ENCODE measurements around the gene NARF.
"Not testable (repeated sequence)": the region's sequence is repeated elsewhere in the genome, so short reads cannot be mapped to it uniquely, and the experiment has no call there.

Gene NARF

DNA sequence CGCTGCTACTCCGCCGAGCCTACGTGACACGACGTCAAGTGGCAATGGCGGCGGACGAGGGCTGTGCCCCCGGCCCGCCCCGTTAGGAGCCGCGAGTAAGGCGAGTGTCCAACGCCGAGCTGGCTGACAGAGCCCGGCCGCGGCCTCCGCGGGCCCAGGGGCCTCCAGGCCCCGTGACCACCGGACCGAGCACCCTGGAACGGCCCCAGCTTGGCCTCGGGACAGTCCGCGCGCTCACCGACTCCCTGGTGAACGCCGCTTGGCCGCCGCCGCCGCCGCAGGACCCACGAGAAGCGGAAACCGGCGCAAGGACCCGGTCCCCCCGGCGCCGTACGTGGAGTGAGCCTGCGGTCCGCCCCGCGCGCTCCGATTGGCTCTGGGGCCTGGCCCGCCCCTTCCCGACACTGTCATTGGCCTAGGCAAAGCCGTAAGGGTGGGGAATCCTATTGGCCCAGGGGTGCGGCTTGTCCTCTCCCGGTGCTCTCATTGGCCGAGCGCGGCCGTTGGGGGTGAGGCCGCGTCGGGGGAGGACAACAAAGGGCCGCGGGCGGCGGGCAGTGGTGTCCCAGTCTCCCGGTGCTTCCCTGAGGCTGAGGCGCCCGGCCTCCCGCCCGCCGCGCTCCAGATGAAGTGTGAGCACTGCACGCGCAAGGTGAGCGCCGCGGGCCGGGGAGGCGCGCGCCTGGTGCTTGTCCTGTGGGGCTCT is at the start of gene NARF:
NARF (plus strand) TSS at position 563 of the 706 bp plus-strand sequence; CDS start at position 626, 63 bp downstream.
- DNase-seq = peak; percentile 97

DNA sequence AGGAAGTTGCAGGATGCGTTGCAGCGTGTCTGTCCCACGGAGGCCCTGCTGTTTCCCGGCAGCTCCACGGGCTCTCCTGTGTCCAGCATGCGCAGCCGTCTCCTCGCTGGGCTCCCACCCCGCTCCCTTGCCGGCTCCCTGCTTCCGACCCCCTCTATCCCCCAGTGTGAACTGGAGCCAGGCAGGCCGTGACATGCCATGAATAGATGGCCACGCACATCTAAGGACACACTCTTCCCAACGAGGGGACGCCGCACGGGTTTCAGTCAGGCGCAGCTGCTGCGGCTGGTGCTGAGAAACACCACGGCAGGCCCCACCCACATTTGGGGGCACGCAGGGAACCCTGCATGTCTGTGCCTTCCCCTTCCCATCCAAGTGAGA is 49.6 kb upstream of the NARF start:
- no peak for DNase-seq

DNA sequence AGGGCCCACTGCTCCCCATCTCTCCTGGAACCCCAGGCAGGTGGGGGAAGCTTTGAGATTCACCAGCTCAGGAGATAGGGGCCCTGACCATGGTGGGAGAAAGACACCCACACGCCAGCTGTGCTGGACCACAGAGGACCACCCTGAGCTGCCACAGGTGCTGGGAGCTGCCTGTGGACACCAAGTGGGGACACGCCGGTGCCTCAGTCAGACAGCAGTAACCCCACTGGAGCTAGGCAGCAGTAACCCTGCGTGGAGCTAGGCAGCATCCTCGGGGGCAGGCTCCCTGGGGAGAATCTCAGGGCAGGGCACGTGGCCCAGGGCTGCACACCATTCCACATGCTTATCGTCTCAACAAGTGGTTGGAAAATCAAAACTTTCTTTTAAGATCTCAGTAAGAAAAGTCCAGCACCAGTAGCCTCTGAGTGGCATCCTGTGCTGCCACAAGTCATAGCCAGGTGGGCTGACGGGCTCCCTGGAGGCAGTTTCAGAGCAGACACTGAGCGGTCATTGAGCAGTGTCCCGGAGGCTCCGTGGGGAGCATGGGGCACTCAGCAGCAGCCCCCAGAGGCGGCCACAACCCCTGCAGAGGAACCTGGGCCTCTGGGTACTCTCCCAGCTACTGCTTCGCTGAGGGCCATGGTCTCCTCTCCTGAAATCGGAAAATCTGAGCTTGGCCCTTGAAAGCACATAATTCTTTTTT is 48.4 kb upstream of the NARF start:
- DNase-seq = no peak

DNA sequence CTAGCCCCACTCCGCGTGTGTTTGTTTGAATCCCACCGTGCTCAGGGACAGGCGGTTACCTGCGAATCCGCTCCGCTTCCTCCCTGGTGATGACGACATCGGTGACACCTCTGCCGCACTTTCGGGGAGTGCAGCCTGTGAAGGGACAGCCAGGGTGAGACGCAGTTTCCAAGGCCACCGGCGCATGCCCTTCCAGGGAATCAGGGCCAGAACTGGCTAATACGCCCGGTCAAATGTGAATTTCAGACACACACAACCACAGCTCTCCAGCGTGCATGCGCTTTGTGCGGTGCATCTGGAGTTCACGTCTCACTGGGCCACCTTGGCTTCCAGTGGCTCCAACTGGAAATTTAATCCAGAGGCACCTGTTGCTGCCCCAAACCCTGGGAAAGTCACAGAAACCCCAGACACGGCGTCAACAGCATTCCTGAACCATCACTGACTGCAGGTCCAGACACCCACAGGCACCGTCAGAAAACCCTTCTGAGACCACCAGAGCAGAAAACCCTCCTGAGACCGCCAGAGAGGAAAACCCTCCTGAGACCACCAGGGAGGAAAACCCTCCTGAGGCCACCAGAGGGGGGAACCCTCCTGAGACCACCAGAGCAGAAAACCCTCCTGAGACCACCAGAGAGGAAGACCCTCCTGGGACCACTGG is 47.0 kb upstream of the NARF start:
- no peak for DNase-seq

DNA sequence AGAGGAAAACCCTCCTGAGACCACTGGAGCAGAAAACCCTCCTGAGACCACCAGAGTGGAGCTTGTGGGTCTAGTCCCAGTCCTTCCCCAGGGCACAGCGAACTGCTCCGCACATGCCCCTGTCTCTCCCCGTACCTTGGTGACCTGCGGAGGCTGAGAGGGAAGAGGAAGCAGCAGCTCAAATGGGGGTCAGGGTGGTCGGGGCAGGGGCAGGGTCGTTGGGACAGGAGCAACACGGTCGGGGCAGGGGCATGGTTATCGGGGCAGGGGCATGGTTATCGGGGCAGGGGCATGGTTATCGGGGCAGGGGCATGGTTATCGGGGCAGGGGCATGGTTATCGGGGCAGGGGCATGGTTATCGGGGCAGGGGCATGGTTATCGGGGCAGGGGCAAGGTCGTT is 46.5 kb upstream of the NARF start:
- not testable (repeated sequence) for DNase-seq

DNA sequence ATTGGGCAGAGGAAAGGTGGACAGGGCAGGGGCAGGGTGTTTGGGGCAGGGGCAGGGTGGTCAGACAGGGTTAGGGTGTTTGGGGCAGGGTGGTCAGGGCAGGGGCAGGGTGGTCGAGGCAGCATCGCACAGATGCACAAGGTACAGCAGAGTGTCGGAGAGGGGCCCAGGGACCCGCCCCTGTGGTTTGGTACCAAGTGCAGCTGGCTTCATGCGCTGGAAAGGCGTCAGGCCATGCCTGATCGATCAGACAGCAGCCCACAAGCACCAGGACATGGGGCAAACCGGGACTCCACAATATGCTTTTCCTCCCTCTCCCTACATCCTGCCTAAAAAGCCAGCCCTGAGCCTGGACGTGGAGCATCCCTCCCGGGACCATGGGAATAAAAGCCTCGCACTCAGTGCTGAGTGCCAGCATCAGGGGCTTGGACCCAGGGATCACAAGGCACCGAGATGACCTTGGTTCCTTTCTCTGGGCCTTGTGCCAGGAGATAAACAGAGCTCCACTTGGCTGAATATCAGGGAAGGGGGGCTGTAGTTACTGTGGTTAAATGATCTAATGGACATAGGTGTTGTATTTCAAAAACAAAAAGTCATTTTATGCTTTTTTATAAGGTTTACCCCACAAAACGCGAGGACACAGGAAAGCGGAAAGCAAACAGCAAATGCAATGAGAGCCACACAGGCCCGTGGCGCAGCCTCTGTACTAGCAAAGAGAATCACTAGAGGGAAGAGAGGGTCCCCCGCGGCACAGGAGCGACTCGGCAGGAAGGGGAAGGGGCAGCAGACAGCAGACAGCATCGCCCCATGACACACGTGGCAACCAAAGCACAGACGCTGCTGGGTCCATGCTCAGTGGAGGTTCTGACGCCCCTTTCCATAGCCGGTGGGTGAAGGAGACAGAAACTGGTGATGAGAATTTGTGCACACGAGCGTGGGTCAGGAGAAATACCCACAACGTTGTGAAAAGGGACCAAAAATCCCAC is 45.7 kb upstream of the NARF start:
- no peak for DNase-seq

DNA sequence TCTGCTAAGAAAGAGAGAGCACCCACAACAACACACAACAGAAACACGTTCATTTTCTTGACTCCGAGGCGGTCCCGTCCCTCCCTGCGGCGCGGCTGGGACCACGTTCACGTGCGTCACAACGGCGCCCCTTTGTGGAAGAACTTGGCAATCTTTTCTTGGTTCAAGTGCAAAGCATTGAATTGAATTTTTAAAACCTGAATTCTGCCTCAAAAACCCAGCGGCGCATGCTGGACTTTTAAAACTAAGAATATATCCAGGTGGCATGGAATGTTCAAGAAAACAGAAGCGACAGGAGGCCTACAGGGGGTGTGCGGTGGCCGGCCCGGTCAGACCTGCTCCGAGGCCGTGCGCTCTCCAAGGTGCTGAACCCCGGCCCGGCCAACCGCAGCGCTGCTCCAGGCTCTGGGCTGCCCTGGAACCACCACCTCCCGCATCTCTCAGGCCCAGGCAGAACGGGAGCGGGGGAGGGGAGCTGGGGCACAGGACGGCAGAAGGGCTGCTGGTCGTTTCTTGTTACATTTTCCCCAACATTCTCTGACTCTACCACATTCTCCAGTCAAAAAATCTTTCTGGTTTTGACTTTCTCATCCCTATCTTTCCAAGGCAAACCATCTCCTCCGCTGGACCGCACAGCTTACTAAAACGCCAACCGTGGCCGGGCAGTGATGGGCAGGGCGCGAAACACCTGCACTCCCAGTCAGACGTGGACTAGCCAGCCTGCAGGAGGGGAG is 43.8 kb upstream of the NARF start:
- DNase-seq = peak; percentile 37

DNA sequence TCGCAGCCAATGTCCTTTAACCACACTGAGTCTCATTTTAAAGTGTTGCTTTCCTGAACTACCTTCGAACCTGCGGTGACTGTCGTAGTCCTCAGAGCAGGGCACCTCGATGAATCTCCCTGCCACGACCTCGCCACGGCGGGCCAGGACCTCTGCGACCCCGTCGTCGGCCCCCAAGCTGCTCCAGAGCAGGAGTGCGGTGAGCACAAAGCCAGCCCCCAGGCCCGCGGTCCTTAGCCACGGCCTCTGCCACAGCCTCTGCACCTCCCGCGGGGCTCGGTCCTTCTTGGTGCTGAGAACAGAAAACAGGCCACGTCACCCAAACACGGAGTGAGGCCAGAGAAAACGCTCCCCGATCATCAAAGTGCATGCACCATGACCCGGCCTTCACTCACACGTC is 43.2 kb upstream of the NARF start:
- no peak for DNase-seq

DNA sequence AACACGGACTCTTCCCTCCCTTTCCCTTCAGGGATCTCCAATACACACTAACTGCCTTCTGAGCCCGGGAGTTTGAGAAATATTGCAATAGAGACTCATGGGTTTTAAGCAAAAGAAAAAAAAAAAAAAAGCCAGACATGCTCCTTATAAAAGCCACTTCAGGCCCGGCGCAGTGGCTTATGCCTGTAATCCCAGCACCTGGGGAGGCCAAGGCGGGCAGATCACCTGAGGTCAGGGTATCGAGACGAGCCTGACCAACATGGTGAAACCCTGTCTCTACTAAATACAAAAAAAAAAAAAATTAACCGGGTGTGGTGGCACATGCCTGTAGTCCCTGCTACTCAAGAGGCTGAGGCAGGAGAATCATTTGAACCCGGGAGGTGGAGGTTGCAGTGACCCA is 42.8 kb upstream of the NARF start:
- no peak for DNase-seq

DNA sequence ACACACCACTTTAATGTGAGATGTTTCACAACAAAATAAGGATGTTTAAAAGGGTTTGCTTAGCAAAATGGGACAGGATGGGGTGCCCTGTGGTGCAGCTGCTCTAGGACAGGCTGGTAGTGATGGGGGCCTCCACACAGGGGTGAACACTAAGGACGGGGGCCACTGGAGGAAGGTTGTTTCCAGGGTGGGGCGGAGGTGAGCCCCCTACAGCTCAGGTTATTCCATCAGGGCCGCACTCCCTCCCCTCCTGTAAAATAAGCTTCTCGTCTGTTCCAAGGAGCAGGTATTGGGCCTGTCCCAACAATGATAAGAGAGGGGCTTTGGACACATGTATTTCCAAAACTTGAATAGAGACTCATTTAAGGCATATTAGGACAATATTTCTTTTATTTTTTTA is 42.3 kb upstream of the NARF start:
- no peak for DNase-seq

DNA sequence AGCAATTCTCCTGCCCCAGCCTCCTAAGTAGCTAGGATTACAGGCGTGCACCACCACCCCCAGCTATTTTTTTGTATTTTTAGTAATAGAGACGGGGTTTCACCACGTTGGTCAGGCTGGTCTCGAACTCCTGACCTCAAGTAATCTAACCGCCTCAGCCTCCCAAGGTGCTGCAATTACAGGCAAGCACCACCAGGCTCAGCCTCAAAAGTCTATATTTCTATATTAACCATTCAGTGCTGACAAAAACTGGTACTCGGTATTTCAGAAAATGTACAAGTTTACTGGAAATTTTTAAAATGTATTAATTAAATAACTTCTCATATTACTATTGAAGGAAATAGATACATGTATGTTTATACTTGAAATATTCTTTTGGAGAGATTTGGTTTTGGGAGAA is 41.8 kb upstream of the NARF start:
- DNase-seq = no peak

DNA sequence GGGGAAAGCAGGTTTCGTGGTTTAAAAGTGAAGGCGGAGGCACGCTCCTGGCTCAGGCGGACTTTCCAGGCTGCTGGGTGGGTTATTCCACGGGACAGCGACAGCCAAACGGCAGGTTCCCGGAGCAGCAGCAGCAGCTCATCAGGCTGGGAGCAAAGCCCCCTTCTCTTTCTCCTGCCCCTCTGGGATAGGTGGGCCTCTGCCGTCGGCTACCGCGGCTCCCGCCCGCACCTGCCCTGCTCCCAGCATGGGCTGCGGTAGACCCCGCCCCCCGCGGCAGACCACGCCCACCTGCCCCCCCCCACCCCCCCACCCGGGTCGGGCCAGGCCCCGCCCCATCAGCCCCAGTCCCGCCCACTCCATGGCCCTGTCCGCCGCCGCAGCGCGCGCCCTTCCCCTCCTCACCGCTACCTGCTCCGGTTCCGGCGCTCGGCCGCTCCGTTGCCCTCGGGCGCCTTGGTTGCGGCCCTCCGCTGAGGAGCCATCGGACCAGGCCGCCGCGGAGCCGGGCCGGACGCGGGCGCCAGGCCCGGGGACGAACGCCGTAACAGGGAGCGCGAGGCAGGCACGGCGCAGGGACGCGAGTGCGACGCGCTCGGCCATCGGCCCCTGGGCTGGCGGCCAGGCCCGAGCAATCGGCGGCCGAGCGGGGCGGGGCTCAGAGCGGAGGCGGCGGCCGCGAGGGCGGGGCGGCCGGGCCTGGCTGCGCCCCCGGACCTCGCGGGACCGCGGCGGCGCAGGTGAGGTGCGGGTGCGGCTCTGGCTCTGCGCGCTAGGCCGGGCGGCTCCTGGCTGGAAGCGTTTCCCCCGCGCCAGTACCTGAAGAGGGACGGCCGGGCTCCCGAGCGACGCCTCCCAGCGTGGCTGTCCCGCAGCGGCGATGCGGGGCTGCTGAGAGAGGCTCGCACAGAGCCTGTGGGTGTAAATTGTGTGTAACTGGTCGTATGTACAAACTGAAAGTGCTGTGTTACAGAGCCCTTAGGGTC is 40.2 kb upstream of the NARF start, which contains the start of the genes HEXD and OGFOD3:
HEXD (plus strand) TSS at position 347 of the 986 bp plus-strand sequence. CDS start 1,453 bp downstream, outside the sequence.
OGFOD3 (minus strand) TSS at position 586 of the 986 bp plus-strand sequence; CDS start at position 485, 101 bp downstream.
- peak; percentile 95 for DNase-seq

DNA sequence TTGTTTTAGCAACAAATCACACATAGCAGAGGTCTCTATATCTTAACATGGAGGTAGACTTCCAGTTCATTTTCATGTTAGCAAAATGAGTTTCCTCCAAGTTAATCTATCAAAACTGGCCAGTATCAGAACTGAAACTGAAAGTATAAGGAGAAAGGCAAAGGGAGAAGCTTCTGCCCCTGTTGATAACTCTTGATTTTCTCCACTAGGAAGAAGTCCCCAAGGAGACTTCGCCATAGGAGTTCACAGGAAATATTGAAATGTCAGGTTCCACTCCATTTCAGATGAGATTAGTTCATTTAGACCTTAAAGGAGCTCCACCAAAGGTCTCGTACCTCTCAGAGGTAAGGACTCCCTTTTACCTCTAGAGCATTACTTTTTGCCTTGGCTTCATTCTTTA is 39.0 kb upstream of the NARF start:
- no peak for DNase-seq

DNA sequence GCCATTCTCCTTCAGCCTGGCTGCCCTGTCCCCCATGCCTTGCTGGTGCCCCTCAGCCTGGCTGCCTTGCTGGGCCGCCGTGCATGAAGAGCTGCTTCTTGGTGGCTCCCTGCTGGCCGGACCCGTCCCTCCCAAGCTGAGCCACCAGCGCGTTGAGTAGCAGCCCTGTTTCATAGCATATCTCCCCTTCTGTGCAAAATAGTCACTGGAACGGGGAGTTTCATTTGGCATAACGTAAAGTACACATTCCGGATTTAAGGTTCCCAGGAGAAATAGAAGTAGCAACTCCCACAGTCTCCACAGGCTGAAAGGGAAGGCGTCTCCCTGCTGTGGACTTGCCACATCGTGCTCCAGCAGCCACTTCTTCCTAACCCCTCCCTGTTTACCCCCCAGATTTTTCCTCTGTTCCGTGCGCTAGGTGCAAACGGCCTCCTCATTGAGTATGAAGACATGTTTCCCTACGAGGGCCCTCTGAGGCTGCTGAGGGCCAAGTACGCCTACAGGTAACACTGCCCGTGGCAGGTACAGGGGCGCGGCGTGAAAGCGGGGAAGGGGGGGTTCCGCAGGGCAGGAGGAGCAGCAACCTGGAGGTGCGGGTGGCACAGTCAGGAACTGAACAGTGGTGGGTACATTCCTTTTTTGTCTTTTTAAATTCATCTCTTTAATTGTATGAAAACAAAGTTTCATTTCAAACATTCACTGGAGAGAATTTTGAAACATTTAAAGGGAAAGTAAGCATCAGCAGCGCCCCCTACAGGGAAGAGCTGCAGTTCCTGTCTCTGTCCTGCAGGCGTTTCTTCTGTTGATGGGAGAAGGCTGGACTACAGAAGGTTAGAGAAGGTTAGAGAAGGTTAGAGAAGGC is 34.3 kb upstream of the NARF start:
- DNase-seq = no peak

DNA sequence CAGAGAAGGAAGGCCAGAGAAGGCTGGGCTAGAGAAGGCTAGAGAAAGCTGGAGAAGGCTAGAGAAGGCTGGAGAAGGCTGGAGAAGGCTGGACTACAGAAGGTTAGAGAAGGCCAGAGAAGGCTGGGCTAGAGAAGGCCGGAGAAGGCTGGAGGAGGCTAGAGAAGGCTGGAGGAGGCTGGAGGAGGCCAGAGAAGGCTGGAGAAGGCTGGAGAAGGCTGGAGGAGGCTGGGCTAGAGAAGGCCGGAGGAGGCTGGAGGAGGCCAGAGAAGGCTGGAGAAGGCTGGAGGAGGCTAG is 33.7 kb upstream of the NARF start:
- no peak for DNase-seq

DNA sequence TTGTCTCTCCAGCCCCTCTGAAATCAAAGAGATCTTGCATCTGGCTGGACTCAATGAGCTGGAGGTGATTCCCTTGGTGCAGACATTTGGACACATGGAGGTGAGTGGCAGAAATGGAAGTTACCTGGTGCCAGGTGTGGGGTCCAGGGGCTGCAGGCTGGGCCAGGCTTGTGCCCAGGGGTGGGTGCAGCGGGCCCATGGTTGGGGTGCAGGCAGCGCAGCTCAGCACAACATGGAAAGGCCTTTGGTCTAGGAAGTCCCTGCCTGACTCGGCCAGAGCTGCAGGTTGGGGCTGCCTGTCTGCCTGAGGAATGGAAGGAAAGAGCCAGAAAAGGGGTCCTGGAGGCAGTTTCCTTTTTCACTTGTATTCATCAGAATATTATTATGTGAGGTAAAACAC is 30.0 kb upstream of the NARF start:
- DNase-seq = no peak

DNA sequence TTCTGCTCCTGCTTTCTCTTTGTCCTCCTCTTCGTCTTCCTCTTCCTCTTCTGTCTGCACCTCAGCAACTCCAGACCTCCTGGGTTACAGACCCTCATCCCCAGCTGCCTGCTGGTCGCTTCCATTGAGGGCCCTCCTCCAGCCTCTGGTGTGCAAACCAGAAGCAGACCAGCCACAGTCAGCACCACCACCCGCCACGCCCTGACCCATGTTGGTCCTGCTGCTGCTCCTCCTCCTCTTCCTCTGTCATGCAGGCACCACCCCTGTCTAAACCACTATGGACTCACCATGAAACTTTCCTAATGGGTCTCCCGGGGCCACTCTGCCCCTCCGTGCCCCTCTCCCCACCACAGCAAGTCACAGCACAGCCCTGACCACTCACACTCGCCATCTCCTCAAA is 28.7 kb upstream of the NARF start:
- DNase-seq = no peak

DNA sequence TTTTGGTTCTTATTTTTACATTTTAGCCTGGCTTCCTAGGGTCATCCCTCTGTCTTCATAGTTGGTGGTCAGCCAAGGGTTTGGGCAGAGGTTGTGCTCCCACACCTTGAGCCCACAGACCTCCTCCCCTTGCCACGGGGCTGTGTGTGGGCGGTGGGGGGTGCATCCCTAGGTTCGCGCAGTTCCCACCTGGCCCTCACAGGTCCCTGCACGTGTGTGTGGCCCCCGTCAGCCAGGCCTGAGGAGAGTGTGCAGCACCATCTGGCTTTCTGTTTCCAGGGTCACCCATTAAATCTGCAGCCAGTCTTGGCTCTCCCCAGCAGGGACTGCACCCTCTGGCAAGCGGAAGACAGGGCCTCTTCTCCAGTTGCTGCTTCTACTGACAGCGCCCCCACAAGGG is 26.5 kb upstream of the NARF start:
- DNase-seq = no peak

DNA sequence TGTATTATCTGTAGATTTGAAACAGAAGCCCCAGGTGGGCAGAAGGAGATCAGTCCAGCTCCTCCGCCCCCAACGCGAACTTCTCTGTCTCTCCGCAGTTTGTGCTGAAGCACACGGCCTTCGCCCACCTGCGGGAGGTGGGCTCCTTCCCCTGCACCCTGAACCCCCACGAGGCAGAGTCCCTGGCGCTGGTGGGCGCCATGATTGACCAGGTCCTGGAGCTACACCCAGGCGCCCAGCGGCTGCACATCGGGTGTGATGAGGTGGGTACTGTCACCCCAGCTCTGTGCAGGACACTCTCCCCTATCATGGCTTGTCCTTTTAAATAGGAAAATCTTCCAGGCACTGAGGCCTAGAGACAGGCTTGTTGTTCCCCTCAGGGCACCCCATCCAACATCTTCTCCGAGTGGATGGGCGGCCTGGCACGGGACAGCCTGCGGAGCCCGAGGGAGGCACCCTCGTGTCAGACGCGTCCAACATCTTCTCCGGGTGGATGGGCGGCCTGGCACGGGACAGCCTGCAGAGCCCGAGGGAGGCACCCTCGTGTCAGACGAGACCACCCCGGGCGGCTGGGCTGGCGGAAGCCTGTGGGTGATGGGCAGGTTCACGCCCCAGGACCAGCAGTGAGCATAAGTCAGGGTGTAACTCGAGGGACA is 24.9 kb upstream of the NARF start:
- no peak for DNase-seq
